ENCODE data around the gene GIPC2.
"Not testable (repeated sequence)": the region's sequence is repeated elsewhere in the genome, so short reads cannot be mapped to it uniquely, and the experiment has no call there.

GIPC2 gene

DNA sequence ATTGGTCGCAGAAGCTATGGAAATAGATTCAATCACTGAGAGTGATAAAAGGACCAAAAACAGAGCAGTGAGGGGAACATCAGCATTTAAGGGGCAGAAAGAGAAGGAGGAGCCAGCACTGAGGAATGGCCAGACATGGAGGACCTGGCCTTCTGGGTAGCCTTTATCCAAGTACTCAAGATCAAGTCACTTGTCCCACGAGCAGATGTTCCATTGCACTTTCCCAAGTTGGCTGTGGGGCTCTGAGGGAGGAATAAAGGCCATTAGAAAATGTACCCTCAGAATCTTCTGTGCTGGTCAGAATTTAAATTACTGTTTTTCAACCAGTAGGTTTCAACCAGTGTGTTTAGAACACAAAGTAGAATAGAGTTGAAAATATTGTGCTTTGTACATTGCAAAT lies 55.3 kb downstream of the GIPC2 start:
- DNase-seq = no peak

- no peak for DNase-seq
Measured at GRCh38 chr1:78101514-78101913, 55.7 kb downstream of the GIPC2 start.

GRCh38 chr1:78102082-78102481 lies 56.3 kb downstream of the GIPC2 start:
- no peak for DNase-seq

DNA sequence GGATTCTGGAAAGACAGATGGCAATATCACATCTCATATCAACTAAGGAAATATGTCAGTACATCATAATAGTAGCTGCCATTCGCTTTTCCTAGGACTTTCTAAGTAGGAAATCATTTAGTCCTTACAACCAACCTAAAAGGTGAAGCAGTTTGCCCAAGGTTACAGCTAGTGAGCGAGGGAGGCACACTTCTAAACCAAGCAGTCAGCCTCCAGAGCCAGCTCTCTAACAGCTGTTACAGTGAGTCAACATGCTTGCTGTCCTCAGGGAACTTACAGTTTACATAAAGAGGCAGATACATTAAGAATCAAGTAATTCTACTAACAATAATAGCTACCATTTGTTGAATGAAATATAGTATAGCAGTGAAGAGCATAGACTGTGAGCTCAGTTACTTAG lies 57.1 kb downstream of the GIPC2 start:
- no peak for DNase-seq

DNA sequence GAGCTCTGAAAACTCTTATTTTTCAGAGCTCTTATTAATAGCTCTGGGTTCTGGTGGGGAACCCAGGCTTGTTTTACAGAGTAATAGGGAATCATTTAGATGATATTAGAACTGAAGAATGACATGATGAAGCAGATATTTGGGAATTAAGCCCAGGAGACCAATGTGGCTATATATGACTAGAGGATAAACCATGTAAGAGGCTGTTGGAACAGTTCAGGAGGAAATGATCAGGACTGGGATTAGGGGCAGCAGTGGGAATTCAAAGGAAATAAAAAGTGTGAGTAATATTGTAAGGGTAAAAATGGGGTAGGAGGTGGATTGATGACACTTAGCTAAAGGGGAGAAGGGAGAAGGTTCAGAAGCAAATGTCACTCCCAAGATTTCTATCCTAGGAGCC lies 58.6 kb downstream of the GIPC2 start:
- DNase-seq = no peak

DNA sequence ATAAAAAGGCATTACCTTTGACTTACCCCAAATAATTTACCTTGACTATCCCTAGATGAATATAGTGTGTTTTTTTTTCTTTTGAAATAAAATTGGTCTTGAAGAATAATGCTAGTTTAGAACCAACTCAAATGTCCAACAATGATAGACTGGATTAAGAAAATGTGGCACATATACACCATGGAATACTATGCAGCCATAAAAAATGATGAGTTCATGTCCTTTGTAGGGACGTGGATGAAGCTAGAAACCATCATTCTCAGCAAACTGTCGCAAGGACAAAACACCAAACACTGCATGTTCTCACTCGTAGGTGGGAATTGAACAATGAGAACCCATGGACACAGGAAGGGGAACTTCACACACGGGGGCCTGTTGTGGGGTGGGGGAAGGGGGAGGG lies 63.9 kb downstream of the GIPC2 start:
- not testable (repeated sequence) for DNase-seq

DNA sequence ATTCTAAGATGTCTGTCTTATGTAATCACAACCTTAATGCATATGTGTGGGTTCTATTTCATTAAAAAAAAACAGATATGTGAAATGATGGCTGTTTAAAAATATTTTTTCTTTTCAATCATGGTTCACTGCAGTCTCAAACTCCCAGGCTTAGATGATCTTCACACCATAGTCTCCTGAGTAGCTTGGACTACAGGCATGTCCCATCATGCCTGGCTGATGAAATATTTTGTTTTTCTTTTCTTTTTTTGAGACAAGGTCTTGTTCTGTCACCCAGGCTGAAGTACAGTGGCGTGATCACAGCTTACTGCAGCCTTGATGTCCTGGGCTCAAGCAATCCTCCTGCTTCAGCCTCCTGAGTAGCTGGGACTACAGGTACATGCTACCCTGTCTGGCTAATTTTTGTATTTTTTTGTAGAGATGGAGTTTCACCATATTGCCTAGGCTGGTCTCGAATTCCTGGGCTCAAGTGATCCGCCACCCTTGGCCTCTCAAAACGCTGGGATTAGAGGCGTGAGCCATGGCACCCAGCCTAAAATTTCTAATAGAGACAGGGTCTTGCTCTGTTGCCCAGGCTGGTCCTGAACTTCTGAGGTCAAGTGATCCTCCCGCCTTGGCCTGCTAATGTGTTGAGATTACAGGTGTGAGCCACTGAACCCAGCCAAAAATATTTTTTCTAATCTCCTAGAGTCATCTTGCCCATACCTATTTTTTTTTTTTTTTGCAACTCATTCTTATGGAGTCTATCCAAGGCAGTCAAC lies 67.6 kb downstream of the GIPC2 start:
- no peak for DNase-seq

GRCh38 chr1:78114034-78114956 lies 68.5 kb downstream of the GIPC2 start:
- DNase-seq = peak; percentile 66

DNA sequence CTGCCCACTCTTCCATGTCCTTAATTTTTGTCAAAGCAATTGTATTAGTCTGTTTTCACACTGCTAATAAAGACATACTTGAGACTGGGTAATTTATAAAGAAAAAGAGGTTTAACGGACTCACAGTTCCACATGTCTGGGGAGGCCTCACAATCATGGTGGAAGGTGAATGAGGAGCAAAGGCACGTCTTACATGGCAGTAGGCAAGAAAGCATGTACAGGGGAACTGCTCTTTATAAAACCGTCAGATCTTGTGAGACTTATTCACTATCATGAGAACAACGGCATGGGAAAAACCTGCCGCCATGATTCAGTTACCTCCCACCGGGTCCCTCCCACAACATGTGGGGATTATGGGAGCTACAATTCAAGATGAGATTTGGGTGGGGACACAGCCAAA lies 74.7 kb downstream of the GIPC2 start:
- not testable (repeated sequence) for DNase-seq

- DNase-seq = no peak
Measured at GRCh38 chr1:78121710-78122109, 75.9 kb downstream of the GIPC2 start.

DNA sequence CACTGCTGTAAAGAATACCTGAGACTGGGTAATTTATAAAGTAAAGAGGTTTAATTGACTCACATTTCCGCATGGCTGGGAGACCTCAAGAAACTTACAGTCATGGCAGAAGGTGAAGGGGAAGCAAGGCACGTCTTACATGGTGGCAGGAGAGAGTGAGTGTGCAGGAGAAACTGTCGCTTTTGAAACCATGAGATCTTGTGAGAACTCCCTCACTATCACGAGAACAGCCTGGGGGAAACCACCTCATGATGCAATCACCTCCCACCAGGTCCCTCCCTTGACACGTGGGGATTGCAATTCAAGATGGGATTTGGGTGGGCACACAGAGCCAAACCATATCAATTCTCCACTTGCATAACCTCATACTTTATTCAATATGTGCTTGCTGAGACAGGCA lies 76.6 kb downstream of the GIPC2 start:
- DNase-seq = no peak

- no peak for DNase-seq
Measured at GRCh38 chr1:78126506-78126905, 80.7 kb downstream of the GIPC2 start.

DNA sequence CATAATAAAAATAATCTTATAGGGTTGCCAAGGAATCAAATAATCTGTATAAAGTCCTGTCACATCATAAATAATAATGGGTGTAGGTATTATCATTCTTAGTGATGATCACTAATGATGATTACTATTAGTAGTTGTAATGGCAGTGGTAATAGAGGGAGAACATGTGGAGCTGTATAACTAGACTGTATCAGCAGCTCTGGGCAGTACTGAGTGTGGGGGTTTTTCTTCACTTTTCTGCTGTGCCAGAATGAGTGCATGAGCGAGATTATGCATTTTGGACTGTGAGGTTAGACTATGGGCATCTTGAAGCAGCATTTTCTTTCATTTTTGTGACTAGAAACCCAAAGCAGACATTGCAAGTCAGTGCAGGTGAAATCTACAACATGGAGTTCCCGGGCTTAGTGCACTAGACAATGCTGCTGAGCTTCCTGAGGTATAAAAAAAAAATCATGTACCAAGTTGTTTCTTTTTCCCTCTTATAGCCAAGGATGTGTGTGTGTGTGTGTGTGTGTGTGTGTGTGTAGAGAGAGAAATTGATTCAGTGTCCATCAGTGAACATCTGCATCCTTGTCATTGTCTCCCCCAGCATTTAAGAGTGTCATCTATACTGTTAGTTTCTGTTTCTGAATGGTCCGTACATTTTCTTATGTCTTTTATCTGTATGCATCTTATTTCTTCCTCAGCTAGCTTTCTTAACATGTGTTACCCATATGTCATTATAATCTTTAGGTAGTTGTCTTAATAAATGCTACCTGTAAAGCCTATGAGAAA lies 86.6 kb downstream of the GIPC2 start:
- no peak for DNase-seq

DNA sequence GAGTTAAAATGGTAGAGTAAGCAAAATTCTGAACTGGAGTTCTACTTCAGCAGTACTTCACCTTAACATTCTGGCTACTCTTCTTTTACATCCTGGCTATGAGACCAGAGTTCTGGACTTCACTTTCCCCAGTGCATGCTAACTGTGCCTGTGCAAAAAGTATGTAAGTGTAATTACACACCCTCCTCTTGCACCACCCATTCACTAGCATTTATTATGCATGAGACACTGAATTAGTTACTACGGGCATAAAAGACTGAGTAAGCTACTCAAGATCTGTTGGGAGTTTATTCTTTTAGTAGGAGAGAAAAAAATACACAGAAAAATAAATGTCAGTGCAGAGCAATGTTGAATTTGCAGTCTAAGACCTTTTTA lies 87.2 kb downstream of the GIPC2 start:
- DNase-seq = no peak

GRCh38 chr1:78136680-78137079 lies 90.9 kb downstream of the GIPC2 start:
- no peak for DNase-seq

- DNase-seq = no peak
Measured at GRCh38 chr1:78141531-78142231, 95.9 kb downstream of the GIPC2 start.

- DNase-seq = no peak
Measured at GRCh38 chr1:78142736-78143135, 97.0 kb downstream of the GIPC2 start.

DNA sequence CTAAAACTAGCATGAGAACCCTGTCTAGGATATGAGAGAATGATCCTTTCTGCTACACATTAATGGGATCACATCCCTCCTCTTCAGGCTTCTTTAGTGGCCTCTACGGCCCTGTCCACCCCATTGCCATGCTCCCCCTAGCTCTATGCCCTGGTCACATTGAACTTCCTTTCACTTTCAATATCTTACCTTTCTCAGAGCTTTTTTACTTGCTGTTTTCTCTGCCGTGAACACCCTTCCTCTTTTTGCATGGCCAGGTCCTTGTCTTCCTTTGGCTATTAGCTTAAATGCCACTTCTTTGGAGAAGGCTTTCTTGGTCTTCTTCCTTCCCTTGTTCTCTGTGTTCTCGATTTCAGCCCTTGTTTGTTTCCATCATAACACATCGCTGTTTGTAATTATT lies 97.4 kb downstream of the GIPC2 start:
- DNase-seq = no peak

DNA sequence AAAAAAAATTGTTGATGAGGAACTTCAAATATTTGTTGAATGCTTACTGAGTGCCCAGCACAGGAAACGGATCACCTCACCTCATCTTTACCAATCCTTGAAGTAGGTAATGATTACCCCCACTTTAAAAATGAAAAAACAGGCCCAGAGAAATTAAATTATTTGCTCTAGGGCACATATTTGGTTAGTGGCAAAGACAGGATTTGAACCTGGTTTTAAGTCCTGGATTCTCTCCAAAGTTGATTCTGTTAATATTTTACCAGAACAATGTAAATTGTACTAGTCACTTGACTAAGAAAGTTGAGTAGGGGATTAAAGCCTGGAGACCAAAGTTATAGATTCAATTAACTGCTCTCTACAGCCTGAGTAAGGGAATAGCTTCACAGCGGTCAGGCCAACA lies 97.9 kb downstream of the GIPC2 start:
- DNase-seq = no peak

DNA sequence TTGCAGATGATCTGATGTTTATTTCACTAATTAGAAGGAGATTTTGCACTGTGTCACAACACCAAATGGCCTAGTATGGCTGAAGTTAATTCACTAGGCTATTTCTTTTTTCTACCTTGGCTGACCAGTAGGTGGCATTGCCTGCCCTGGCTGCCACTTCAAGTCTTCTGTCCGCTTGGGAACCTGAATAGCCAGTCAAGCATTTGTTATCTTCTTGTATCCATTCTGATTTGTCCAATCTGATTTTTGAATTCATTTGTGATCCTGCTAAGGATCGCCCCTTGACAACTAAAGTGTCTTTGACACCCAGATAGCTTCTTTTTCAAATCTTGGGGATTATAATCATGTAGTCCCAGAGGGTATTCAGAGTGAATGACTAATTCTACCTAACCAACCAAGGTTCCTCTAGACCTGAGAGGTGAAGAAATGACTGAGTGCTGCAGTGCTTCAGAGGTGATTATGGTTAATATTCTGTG lies 99.4 kb downstream of the GIPC2 start:
- DNase-seq = peak; percentile 50

DNA sequence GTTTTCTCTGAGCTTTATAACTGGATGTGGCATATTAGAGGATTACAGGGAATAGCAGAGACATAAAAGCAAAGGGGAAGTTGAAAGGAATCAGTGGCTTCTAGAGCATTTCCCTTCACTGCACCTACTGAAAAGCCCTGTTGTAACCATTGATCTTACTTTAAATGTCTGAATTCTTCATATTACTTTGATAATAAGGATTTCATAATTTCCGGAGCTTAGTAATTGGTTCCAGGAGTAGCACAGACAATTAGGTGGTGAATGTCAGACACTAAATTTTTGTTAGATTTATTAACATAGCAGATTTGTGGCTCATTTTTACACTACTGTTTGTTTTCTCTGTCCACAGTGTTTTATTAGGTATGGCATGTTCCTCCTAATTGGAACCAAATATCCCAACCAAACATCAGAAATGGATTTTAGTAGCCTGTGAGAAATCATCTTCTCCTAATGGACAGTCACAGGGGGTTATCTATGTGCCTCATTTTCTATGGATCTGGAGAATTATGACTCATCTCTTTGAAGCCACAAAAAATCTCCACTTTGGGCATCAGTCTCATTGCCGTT lies 100.5 kb downstream of the GIPC2 start:
- no peak for DNase-seq

DNA sequence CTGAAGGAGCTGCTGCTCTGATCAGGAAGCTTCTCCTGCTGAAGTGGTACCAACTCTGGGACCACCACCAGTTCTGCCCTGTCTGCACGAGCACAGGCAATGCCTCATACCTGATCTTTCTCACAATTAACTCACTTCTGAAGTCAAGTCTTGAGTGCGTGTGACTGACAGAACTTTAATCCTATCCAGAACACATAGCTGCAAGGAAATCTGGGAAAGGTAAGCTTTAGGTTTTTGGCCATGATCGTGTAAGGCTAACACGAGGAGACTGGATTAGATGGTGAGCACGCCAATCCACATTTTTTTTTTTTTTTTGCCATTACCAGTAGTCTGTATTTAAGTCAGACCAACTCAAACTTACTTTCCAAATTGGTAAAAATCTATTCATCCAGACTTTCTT lies 101.3 kb downstream of the GIPC2 start:
- no peak for DNase-seq
